ENCODE results near the gene EPHB2.
A peak's percentile ranks its signal among the peaks of the same experiment; 100 is the strongest.

EPHB2 gene

DNA sequence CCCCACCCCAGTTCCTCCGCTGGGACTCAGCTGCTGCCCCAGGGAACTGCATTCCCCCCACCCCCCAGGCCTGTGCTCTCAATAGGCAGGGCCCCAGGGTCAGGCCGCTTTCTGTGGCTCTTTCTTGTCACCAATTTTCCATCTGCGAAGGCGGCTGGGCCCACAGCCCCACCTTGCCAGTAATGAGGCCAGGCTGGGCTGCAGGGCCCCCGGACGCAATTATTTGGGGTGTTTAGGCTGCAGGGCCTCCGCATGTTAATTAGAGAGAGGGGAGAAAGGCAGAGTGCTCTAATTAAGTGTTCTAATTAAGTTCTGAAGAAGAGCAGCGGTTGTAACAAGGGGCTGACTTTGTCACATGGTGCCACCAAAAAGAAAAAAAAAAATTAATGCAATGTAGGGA lies 71.8 kb downstream of the EPHB2 start:
- no peak for DNase-seq

DNA sequence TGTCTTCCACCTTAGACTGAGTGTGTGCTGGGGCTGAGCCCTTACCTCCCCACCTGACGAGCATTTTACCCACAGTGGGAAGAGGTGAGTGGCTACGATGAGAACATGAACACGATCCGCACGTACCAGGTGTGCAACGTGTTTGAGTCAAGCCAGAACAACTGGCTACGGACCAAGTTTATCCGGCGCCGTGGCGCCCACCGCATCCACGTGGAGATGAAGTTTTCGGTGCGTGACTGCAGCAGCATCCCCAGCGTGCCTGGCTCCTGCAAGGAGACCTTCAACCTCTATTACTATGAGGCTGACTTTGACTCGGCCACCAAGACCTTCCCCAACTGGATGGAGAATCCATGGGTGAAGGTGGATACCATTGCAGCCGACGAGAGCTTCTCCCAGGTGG lies 73.7 kb downstream of the EPHB2 start:
- DNase-seq: no peak

DNA sequence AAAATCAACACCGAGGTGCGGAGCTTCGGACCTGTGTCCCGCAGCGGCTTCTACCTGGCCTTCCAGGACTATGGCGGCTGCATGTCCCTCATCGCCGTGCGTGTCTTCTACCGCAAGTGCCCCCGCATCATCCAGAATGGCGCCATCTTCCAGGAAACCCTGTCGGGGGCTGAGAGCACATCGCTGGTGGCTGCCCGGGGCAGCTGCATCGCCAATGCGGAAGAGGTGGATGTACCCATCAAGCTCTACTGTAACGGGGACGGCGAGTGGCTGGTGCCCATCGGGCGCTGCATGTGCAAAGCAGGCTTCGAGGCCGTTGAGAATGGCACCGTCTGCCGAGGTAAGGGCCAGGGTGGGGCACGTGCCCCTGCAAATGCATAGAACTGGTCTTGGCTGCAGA lies 74.1 kb downstream of the EPHB2 start:
- no peak for DNase-seq

DNA sequence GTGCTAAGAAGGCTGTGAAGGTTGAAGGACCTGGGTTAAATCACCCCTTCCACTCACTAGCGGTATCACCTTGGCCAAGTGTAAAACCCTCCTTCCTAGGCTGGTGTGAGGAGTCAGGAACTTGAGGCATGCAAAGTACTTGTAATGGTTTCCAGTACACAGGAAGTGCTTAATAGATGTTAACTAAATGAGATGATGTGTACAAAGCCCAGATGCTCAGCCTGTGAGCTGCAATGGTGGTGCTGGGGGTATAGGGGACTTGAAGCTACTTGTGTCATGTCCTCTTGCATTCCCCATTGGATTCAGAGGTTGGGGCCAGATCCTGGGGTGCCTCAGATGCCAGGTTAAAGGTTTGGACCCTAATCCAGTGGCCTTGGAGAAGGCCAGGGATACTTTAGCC lies 75.5 kb downstream of the EPHB2 start:
- no peak for DNase-seq

DNA sequence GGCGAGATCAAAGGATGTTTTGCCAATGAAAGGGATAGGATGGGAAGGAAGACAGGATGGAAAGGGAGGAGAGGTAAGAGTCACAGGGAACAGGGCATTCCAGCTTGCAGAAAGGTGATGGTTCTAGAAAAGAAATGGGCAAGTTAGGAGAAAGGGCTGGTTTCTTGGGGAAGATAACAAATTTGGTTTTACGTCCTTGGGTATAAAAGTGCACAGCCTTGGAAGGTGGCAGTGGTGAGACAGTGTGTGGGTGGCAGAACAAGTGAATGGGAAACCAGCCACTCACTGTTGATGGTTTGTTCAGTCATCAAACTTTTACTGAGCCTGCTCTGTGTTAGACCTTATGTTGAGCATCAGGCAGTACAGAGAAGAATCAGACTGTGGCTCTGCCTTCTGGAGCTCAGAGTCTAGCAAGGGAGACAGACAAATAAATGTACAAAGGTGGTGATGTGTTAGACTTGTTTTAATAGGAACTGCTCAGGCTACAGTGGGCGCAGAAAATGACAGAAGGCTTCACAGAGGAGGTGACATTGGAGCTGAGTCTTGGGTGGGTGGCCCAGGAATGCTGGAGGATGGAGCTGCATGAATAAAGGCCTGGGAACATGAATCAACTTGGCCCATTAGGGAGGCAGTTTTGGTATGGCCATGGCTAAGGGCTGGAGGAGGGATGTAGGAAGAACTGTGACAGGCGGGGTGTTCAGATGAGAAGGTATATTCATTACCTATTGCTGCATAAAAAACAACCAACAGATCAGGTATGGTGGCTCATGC lies 76.3 kb downstream of the EPHB2 start:
- DNase-seq: no peak

DNA sequence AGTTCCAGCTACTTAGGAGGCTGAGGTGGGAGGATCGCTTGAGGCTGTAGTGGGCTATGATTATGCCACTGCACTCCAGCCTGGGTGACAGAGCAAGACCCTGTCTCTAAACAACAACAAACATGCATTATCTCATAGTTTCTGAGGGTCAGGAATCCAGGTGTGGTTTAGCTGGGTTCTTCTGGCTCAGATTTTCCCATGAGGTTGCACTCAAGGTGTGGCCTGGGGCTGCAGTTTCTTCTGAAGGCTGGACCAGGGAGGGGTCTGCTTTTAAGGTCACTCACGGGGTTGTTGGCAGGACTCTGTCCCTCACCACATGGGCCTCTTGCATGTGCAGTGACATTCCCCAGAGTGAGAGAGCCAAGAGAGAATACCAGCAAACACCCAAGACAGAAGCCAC lies 77.0 kb downstream of the EPHB2 start:
- DNase-seq: no peak

DNA sequence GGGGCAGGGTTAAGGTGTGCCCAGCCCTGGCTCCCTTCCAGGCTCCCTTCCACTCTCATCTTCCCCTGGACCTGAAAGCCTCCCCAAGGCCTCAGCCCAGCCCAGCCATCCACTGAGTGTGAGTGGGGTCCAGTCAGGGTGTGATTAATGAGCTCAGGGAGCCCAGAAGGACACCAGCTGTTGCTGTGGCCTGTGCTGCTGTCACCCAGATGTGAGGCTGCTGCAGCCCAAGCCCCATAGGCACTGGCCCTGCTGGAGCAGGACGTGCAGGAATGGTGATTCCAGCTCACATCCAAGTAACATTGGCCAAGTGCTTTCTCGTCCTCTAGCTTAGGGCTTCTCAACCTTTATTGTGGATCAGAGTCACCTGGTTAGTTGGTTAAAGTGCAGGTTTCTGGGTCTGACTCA lies 77.6 kb downstream of the EPHB2 start:
- DNase-seq: no peak

DNA sequence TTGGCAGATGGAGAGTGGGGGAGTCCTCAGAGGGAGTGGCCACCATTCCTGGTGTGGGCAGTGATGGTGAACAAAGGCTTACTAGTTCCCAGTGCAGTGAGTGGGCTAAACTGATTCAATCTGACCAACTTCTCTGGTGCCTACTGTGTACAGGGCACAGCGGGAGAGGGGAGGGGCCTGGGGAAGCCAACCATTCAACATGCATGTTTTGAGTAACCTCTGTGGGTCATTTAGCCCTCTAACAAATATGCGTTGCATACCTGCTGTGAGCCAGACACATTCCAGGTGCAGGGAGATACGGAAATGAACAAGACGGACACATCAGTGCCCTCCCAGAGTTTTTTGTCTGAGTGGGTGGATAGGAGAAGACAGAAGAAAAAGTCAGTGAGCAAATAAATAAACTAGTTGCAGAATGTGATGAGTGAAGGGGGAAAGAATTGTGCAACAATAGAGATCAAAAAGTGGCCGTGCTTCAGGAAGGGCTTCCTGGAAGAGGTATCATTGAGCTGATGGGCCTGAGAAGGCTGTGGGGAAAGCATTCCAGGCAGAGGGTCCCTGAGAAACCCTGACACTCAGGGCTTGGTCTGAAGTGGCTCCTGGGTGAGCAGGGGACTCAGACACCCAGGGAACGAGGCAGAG lies 78.8 kb downstream of the EPHB2 start:
- no peak for DNase-seq

DNA sequence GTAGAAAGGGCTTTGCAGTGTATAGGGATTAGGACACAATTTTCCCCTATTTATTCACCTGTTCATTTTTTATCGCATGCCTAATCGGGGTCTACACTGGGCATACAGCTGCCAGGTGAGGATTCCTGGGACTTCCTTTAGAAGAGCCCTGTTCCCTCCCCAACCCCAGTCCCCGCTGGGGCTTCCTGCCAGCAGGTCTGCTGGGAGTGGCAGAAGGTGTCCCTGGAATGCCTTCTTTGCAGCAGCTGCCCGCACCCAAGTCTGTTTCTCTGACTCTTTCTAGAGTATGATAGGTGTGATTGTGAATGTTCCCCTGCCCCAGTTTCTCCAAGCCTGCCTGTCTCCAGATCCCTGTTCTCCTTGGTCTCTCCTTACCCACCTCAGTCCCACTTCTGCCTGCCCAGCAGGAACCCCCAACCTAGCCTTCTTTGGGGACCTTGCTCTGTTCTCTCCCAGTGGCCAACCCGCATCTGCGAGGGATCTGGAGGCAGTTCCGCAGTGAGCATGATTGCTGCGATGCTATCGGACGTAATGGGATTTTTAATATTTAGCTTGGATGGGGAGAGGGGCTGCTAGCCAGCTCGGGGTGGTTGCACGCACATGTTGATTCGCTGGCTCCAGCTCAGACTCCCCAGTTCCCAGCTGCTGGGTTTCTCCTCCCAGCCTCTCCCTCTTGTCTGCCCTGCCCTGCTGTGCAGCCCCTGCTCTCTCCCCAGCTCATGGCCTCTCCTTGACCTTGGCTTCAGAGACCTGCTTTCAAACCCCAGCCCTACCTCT lies 79.8 kb downstream of the EPHB2 start:
- DNase-seq: peak; percentile 23

DNA sequence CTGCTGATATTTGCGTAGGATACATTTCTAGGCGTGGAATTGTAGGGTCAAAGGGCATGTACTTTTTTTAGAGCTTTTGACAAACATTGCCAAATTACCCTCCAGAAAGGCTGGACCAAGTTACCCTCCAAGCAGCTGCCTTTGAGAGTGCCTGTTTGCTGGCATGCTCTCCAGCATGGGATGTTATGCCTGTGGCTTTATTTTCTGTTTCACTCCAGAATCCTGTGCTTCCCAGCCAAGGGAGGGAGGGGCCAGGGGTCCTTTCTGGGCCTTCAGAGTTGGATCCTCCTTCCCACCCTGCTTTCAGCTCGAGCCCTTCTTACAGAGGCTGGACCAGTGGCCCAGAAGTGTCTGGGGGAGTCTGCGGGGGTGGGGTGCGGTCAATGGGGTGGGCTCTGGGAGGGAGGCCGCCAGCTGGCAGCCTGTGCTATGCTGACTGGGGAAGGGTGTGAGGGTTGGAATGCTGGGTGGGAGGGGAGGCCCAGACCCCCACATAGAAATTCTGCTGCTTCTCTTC lies 81.2 kb downstream of the EPHB2 start:
- DNase-seq: no peak

DNA sequence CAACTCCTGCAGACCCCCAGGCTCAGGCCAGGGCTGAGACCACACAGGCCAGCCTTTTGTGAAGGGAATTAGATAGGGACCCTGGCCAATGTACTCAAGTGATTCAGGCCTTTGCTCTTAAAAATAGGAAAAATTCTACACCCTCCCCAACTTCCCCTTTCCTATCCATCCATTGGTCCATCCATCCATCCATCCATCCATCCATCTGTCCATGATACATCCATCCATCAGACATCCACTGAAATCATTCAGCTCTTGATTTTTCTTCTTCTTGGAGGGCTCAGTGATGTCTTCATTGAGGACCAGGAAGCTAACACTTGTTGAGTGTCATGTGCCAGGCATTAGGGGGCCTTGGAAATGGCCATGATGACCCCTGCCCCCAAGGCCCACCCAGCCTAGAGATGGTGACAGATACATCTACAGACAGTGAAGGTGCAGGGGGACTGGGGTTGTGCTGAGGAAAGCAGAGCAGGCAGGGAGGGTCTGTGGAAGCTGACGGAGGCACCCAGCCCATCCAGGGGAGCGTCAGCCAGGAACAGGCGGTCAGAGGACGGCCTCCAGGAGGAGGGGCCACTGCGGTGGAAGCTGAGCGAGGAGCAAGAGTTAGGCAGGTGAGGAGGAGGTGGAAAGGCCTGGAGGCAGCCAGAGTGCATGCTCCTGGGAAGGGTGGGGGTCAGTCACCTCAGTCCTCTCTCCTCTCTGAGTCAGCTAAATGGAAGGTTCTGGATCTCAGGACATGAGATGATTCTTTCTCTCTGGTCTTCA lies 81.9 kb downstream of the EPHB2 start:
- no peak for DNase-seq

DNA sequence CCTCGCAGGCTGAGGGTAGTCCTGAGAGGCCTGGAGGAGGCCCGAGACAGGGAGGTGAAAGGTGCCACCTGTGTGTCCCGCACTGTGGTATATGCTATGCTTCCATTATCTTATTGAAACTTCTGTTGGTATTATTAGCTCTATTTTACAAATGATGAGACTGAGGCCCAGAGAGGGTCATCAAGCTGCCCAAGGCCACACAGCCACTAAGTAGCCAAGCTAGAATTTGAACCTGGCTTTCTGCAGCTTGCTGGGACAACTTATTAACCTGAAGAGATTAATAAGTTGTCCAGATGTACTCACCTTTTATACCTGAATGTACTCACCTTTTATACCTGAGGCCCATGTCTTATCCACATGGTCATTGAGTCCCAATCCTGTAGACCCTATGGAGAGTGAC lies 83.0 kb downstream of the EPHB2 start:
- DNase-seq: no peak

DNA sequence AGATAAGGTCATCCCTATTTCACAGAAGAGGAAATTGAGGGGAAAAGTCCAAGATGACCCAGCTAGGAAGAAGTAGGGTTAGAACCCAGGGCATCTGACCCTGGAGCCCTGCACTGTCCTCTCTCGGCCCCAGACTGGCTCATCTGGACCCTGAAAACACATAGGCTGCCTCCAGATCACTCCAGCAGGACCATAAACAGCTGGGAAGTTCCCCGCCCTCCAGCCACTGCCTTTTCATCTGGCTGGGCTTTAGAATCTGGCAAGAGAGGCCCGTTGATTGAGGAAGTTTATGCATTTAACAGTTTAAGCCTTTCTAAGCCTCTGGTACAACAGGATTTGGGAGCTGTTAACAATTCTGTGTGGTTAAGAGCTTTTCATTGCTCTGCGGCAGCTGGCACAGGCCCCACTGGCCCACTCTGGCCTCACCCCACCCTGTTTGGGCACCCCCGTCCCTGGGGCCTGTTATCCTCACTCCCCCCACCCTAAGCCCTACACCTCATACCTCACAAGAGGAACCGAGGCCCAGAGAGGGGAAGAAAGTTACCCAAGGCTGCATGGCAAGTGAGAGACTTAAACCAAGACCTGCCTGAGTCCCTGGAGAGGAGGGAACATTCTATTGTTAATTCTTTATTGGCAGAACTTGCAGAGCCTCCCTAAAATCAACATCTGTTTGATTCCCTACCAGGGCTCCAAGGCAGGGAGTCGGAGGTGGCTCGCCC lies 84.2 kb downstream of the EPHB2 start:
- no peak for DNase-seq

DNA sequence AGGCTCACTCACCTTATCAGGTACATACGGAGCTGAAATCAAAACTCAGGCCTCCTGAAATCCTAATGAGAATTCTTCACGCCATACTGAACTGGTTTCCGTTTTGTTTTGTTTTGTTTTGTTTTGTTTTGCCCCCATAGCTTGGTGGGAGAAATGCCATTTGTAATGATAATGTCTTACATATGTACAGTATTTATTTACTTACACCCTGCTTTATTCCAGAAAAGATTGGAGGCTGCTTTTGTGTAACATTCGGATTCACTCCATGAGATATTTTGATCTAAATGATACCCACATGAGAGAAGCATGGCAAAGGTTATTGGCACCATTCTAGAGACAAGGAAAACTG lies 84.7 kb downstream of the EPHB2 start:
- no peak for DNase-seq

DNA sequence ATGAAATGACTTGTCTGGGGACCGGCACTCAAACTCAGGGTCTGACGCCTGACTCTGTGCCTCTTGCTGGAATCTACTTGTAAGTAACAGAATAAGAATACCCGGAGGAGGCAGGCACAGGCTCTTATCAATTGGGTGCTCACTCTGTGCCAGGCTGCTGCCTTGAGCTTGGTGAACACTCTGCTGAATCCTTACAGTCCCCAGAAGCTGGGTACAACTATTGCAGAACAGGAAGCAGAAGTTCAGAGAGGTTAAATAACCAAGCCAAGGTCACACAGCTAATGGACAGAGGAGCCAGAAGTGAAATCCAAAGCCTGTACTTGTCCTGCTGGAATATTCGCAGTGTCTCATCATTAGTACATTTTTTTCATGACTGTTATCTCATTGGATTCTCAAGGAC lies 86.0 kb downstream of the EPHB2 start:
- no peak for DNase-seq

DNA sequence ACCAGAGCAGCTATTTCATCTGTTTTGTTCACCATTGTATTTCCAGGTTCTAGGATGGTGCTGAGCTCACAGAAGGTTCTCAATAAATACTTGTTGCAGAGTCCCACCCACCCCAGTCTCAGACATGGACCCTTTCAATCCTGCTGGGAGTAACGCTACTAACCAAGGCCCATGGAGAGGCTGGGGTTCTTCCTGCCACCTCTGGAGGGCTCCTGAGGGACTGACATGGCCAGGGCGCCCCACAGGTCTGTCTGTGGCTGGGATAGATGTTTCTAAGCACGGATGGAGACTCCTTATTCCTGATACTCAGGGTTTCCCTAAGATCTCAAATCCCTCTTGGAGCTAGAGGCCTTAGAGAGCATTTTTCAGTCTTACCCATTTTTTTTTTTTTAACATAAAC lies 87.4 kb downstream of the EPHB2 start:
- DNase-seq: no peak

DNA sequence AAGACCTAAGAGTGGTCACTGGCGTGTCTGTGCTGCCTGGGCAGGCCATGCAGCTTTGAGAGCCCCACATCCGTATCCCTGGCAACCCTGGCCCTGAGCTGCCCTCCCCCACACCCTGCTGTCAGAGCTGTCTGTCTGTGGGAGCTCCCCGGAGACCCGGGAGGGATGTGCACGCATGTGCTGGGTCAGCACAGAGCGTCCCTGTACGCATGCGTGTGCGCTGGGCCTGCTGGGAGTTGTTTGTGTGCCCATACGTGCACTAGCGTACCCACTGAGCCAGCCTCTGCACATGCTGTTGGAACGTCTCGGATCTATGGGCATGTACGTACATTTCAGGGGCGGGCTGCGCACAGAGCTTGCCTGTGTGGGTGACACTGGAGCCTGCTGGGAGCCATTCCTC lies 89.3 kb downstream of the EPHB2 start:
- DNase-seq: no peak

DNA sequence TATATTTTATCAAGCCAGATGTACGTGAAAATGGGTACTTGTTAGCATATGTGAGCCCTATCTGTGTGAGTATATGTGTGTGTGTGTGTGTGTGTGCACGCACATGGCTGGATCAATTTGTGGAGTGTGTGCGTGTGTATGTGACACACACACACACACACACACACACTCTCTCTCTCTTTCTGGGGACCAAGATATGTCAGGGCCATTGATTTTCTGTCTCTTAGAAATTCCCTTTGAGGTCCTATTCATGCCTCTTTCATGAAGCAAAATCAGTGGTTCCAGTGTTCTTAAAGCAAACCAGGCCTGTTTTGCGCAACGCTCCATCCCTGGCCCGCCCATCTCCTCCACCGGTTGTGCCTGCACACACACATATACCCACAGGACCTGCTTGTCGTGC lies 90.0 kb downstream of the EPHB2 start:
- no peak for DNase-seq

DNA sequence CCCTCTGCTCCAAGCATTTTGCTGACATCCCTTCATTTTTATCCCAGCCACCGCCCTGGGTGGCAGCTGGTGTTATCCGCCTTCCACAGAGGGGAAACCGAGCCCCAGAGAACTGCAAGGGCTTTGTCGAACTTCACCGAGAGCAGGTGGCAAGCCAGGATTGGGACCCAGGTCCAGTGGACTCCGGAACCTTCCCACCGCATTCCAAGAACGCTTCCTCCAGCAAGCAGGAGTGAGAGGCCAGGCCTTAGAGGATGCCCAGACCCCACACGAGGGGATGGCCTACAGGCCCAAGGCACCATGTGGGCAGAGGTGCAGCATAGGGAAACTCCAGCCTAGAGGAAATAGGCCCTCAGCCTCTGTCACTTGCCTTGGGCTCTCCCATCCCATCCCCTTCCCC lies 90.7 kb downstream of the EPHB2 start:
- DNase-seq: no peak

DNA sequence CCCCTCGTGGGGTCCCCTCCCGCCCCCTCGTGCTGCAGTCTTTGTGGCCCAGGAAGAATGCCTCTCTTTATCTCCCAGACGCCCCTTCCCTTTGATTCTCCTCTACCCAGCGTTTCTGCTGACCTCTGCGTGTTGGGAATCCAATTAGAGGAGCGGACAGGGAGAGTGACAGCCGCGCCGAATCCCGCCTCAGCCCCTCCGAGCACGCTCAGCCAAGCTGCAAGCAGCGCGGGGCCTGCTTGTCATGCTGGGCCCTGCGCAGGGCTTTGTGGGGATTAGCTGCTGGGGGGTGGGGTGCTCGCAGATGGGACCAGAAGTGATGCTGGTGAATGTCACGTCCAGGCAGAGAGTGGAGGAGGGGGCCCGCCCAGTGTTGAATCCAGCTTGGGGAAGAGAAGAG lies 91.1 kb downstream of the EPHB2 start:
- DNase-seq: no peak

DNA sequence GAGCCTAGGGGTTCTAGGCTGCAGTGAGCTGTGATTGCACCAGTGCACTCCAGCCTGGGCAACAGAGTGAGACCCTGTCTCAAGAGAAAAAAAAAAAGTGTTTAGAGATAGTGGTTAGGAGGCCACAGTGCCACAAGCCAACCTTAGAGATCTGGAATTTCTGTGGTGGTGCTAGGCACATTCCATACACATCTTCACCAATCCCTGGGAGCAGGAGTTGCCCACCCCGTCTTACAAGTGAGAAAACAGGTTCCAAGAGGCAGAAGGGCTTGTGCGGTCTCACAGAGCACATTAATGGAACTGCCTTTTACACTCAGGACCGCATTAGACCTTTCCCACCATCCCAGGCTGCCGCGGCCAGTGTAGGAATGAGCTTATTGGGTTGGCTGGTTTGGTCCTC lies 93.2 kb downstream of the EPHB2 start:
- no peak for DNase-seq

DNA sequence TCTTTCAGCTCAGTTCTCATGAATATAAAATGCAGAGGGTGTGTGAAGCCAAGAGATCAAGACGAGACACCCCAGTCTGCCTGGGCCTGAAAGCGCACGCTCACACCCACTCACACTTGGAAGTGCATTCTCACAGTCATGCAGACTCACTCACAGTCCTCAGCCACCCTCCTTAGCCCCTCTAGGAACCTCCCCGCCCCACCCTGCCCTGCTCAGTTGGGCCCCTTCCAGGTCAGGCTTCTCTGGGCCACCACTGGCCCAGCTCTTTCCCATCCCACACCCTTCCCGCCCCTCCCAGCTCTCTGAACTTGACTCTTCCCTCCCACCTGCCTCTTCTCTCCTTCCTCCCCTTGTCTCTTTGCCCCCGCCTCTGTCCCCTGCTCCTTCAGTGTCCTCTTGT lies 93.8 kb downstream of the EPHB2 start:
- DNase-seq: no peak

All from NCI-H1694 treated with DMSO at 0.1 percent for 48 hours (cell line).